MM.1S (cell line): ENCODE measurements around the gene BANF1.

Experiments used
- DNase-seq: peaks from one replicate; pipeline ENCODE4 v3.0.0-alpha.2; 2015
- H2AFZ ChIP-seq: fragments of 300-600 bp; sonication (generic); 2 replicates; pipeline ENCODE4 v1.6.0; 2016; ENCODE audit warnings: antibody characterized with exemption, low read length
- H3F3A ChIP-seq: fragments of 300-600 bp; sonication (generic); 2 replicates; pipeline ENCODE4 v1.6.1; 2016; ENCODE audit warnings: mild to moderate bottlenecking, antibody characterized with exemption, low read length, moderate library complexity, mixed read lengths; ENCODE audit not compliant: insufficient read depth
- H3K27ac ChIP-seq: fragments of 300-600 bp; sonication (generic); 2 replicates; pipeline ENCODE4 v1.5.1; 2016; ENCODE audit warnings: mild to moderate bottlenecking, low read length
- H3K27me3 ChIP-seq: fragments of 300-600 bp; sonication (generic); replicated peaks from 2 replicates; pipeline ENCODE4 v1.6.0; 2016; ENCODE audit warnings: low read length; ENCODE audit not compliant: insufficient read depth
- H3K36me3 ChIP-seq: fragments of 300-600 bp; sonication (generic); replicated peaks from 2 replicates; pipeline ENCODE4 v1.6.1; 2016; ENCODE audit warnings: mild to moderate bottlenecking, low read length, mixed read lengths; ENCODE audit not compliant: insufficient read depth
- H3K4me1 ChIP-seq: fragments of 300-600 bp; sonication (generic); 2 replicates; pipeline ENCODE4 v1.6.1; 2016; ENCODE audit warnings: low read length, mixed read lengths
- H3K4me2 ChIP-seq: fragments of 300-600 bp; sonication (generic); 2 replicates; pipeline ENCODE4 v1.6.0; 2016; ENCODE audit warnings: low read depth, low read length
- H3K4me3 ChIP-seq: fragments of 300-600 bp; sonication (generic); 2 replicates; pipeline ENCODE4 v1.5.1; 2016; ENCODE audit warnings: low read length, mixed read lengths
- H3K79me2 ChIP-seq: fragments of 300-600 bp; sonication (generic); 2 replicates; pipeline ENCODE4 v1.6.1; 2016; ENCODE audit warnings: mixed run types, low read length, mixed read lengths
- H3K9ac ChIP-seq: fragments of 300-600 bp; sonication (generic); 2 replicates; pipeline ENCODE4 v1.6.1; 2016; ENCODE audit warnings: low read length, mixed read lengths
- H3K9me2 ChIP-seq: fragments of 300-600 bp; sonication (generic); replicated peaks from 2 replicates; pipeline ENCODE4 v1.6.1; 2016; ENCODE audit warnings: mild to moderate bottlenecking, low read length, mixed read lengths; ENCODE audit not compliant: insufficient read depth
- H3K9me3 ChIP-seq: fragments of 300-600 bp; sonication (generic); replicated peaks from 2 replicates; pipeline ENCODE4 v1.6.1; 2016; ENCODE audit warnings: mild to moderate bottlenecking, low read length, mixed read lengths; ENCODE audit not compliant: insufficient read depth
- H4K20me1 ChIP-seq: fragments of 300-600 bp; sonication (generic); 2 replicates; pipeline ENCODE4 v1.6.1; 2016; ENCODE audit warnings: mild to moderate bottlenecking, low read length, moderate library complexity, mixed read lengths; ENCODE audit not compliant: insufficient read depth
- CTCF ChIP-seq: fragments of 300-600 bp; sonication (generic); IDR thresholded peaks from 2 replicates; pipeline ENCODE4 v1.5.1; 2016; ENCODE audit warnings: antibody characterized with exemption, low read length, mixed read lengths
- EZH2 ChIP-seq: fragments of 300-600 bp; sonication (generic); optimal IDR thresholded peaks from 2 replicates; pipeline ENCODE3; 2017; ENCODE audit warnings: low read depth, mild to moderate bottlenecking, antibody characterized with exemption, low read length, mixed read lengths
- EZH2phosphoT487 ChIP-seq: fragments of 300-600 bp; sonication (generic); IDR thresholded peaks from 2 replicates; pipeline ENCODE4 v1.6.1; 2018; ENCODE audit warnings: antibody characterized with exemption, low read length

BANF1 gene

GRCh38 chr11:65982824-65983588 lies 19.3 kb upstream of the BANF1 start:
- H3K4me3 ChIP-seq, result no peak overlapping the region
- no peak overlapping the region for H2AFZ ChIP-seq
- no peaks in the 10 kb centered on the region for H3K9me2 ChIP-seq
- TF ChIP-seq EZH2phosphoT487, result no peak
- TF ChIP-seq EZH2, result no peak
- no peak for TF ChIP-seq CTCF
- H3K36me3 ChIP-seq, result no peaks in the 10 kb centered on the region
- no peaks in the 10 kb centered on the region for H3K79me2 ChIP-seq
- H3K27ac ChIP-seq, result no peak overlapping the region
- no peaks in the 10 kb centered on the region for H3K27me3 ChIP-seq
- DNase-seq, result no peak
- H3K9me3 ChIP-seq, result no peaks in the 10 kb centered on the region
- no peaks in the 10 kb centered on the region for H4K20me1 ChIP-seq
- no peak overlapping the region for H3K4me2 ChIP-seq
- no peaks in the 10 kb centered on the region for H3K4me1 ChIP-seq
- H3K9ac ChIP-seq, result no peak overlapping the region
- no peaks in the 10 kb centered on the region; the same call in 1 of the 2 replicates for H3F3A ChIP-seq

GRCh38 chr11:65983589-65983987 lies 18.7 kb upstream of the BANF1 start:
- no peaks in the 10 kb centered on the region for H3K4me1 ChIP-seq
- no peak overlapping the region for H3K4me3 ChIP-seq
- no peak overlapping the region for H3K4me2 ChIP-seq
- H3K27me3 ChIP-seq, result no peaks in the 10 kb centered on the region
- no peak overlapping the region for H2AFZ ChIP-seq
- H3K9me3 ChIP-seq, result no peaks in the 10 kb centered on the region
- H3K27ac ChIP-seq, result no peak overlapping the region
- no peak for TF ChIP-seq EZH2
- no peak for TF ChIP-seq CTCF
- TF ChIP-seq EZH2phosphoT487, result no peak
- H3K79me2 ChIP-seq, result no peaks in the 10 kb centered on the region
- H3K9me2 ChIP-seq, result no peaks in the 10 kb centered on the region
- no peak overlapping the region for H3K9ac ChIP-seq
- no peaks in the 10 kb centered on the region for H3K36me3 ChIP-seq
- H3F3A ChIP-seq, result no peaks in the 10 kb centered on the region; the same call in 1 of the 2 replicates
- H4K20me1 ChIP-seq, result no peaks in the 10 kb centered on the region
- DNase-seq, result no peak

GRCh38 chr11:65987336-65987735 lies 15.0 kb upstream of the BANF1 start:
- no peaks in the 10 kb centered on the region for H4K20me1 ChIP-seq
- H3K9me2 ChIP-seq, result no peaks in the 10 kb centered on the region
- H3K9me3 ChIP-seq, result no peaks in the 10 kb centered on the region
- no peaks in the 10 kb centered on the region for H3K36me3 ChIP-seq
- DNase-seq, result no peak
- no peak overlapping the region for H3K4me2 ChIP-seq
- H3K27me3 ChIP-seq, result no peaks in the 10 kb centered on the region
- no peak for TF ChIP-seq CTCF
- no peak for TF ChIP-seq EZH2phosphoT487
- TF ChIP-seq EZH2, result no peak
- H3K4me1 ChIP-seq, result peaks cover 3% of the 10 kb centered on the region
- no peak overlapping the region for H3K9ac ChIP-seq
- no peaks in the 10 kb centered on the region for H3K79me2 ChIP-seq
- H3K27ac ChIP-seq, result no peak overlapping the region
- peaks cover 7% of the 10 kb centered on the region for H3F3A ChIP-seq
- no peak overlapping the region for H3K4me3 ChIP-seq
- H2AFZ ChIP-seq, result no peak overlapping the region
